Stomach (tissue), 4 donors: ENCODE measurements around the gene TMCO4.

ENCODE experiments used
- CTCF ChIP-seq, 7 experiments: fragments of 450-650 bp in 4 of 7; fragments of 200-600 bp in 3 of 7; sonication (generic) in 3 of 7; IDR thresholded peaks; one replicate each; pipeline ENCODE4 v1.5.1; 2016 to 2019; ENCODE audit warnings: antibody characterized with exemption in 7 of 7, control low read depth in 2 of 7, mild to moderate bottlenecking in 1 of 7
- POLR2A ChIP-seq, 4 donors: fragments of 450-650 bp; IDR thresholded peaks; one replicate each; pipeline ENCODE4 v1.6.1; 2016; ENCODE audit warnings: antibody characterized with exemption in 4 of 4, control low read depth in 2 of 4, mild to moderate bottlenecking in 1 of 4, moderate library complexity in 1 of 4

- TF ChIP-seq CTCF (IDR thresholded peaks at IDR 0.05) (no peak), POLR2A (IDR thresholded peaks at IDR 0.05) (no peak)
Measured at GRCh38 chr1:19769211-19769932, 30.3 kb downstream of the TMCO4 start.
